NCI-H2227 (cell line): ENCODE results near the gene TCAP.

Source experiments
- DNase-seq: peaks from one replicate; lab custom pipeline; 2025; ENCODE audit not compliant: unreplicated experiment; lab: John Stamatoyannopoulos, UW

Gene TCAP

GRCh38 chr17:39648616-39649366 is 16.4 kb upstream of the TCAP start:
- DNase-seq: no peak

- DNase-seq: no peak
Measured at GRCh38 chr17:39650121-39650579, 15.0 kb upstream of the TCAP start.

- no peak for DNase-seq
Measured at GRCh38 chr17:39651923-39652586, 13.1 kb upstream of the TCAP start.

- DNase-seq: peak; percentile 31
Measured at GRCh38 chr17:39652587-39653315, 12.4 kb upstream of the TCAP start.

- no peak for DNase-seq
Measured at GRCh38 chr17:39653316-39653661, 11.9 kb upstream of the TCAP start.

- peak; percentile 51 for DNase-seq
Measured at GRCh38 chr17:39653662-39654331, 11.4 kb upstream of the TCAP start.

- DNase-seq: no peak
Measured at GRCh38 chr17:39655105-39655504, 10.0 kb upstream of the TCAP start.

GRCh38 chr17:39658346-39658745 is 6.8 kb upstream of the TCAP start:
- no peak for DNase-seq

- no peak for DNase-seq
Measured at GRCh38 chr17:39658760-39659159, 6.4 kb upstream of the TCAP start.

GRCh38 chr17:39659279-39660010 is 5.7 kb upstream of the TCAP start:
- DNase-seq: no peak

GRCh38 chr17:39660011-39660360 is 5.2 kb upstream of the TCAP start:
- no peak for DNase-seq

GRCh38 chr17:39660397-39661385 is 4.5 kb upstream of the TCAP start:
- DNase-seq: no peak

GRCh38 chr17:39661744-39662541 is 3.2 kb upstream of the TCAP start:
- DNase-seq: no peak

- DNase-seq: no peak
Measured at GRCh38 chr17:39662551-39663339, 2.4 kb upstream of the TCAP start.

- DNase-seq: no peak
Measured at GRCh38 chr17:39663340-39663687, 1.8 kb upstream of the TCAP start.

GRCh38 chr17:39663688-39664580 is 1.2 kb upstream of the TCAP start:
- peak; percentile 35 for DNase-seq

- DNase-seq: no peak
Measured at GRCh38 chr17:39665642-39666224, 584 bp downstream of the TCAP start.
